H1 (cell line): ENCODE measurements around the gene DAZAP1. TPM values are rescaled to one million over a fixed set of nuclear protein-coding genes. Genes with fewer than 3 reads are reported as not detected.

Experiments
- ATF3 ChIP-seq: IDR thresholded peaks from 2 replicates; pipeline ENCODE4 v1.6.1; 2011; ENCODE audit warnings: low read depth, mild to moderate bottlenecking, low read length; ENCODE audit not compliant: insufficient read depth
- CBX8 ChIP-seq: fragments of 300-800, 300-1000 bp; sonication (generic); IDR thresholded peaks from 2 replicates; pipeline ENCODE4 v1.7.1; 2016; ENCODE audit warnings: low read depth, low read length, borderline replicate concordance
- EP300 ChIP-seq, 2 experiments: IDR thresholded peaks; 1 replicate in 1 of 2; 2 replicates in 1 of 2; pipeline ENCODE4 v1.6.1; 2011 to 2012; ENCODE audit warnings: low read depth in 2 of 2, low read length in 2 of 2, mild to moderate bottlenecking in 2 of 2, borderline replicate concordance in 1 of 2, inconsistent platforms in 1 of 2, moderate library complexity in 1 of 2
- EZH2 ChIP-seq: fragments of 200-600 bp; sonication (generic); IDR thresholded peaks from 2 replicates; pipeline ENCODE4 v1.7.1; 2012; ENCODE audit warnings: low read depth, mild to moderate bottlenecking, moderate library complexity, low read length, inconsistent platforms; ENCODE audit not compliant: severe bottlenecking
- GABPA ChIP-seq: IDR thresholded peaks from 2 replicates; pipeline ENCODE4 v1.6.1; 2011; ENCODE audit warnings: mild to moderate bottlenecking, low read length, moderate library complexity, borderline replicate concordance; ENCODE audit not compliant: insufficient read depth
- JUN ChIP-seq: IDR thresholded peaks from 2 replicates; pipeline ENCODE4 v1.6.1; 2011; ENCODE audit warnings: low read depth, mild to moderate bottlenecking, improper control_type of control experiment, low read length
- SUZ12 ChIP-seq: fragments of 200-600 bp; sonication (generic); IDR thresholded peaks from 2 replicates; pipeline ENCODE4 v1.6.1; 2012; ENCODE audit warnings: mild to moderate bottlenecking, inconsistent platforms, low read length, moderate library complexity, mixed read lengths
- polyA plus RNA-seq, 7 experiments: library from polyadenylated mRNA; depleted of rRNA in 3 of 7; stranded (reverse) in 5 of 7; unstranded in 2 of 7; fragments of >200 nt in 5 of 7; fragments of 200-250 nt in 2 of 7; gene quantifications; 1 replicate in 5 of 7; 2 replicates in 1 of 7; 4 replicates in 1 of 7; pipeline versions ENCODE4 v1.2.1 to v1.2.3, GENCODE V29; 2011 to 2013; ENCODE audit warnings: missing spikeins in 2 of 7, mixed read lengths in 2 of 7
- total RNA-seq: library from RNA; stranded (reverse); fragmentation: NEBNext Ultra II Directional; extraction: Animal tissue kit (Norgen Biotek cat#: 25700); gene quantifications from 2 replicates; pipeline ENCODE4 v1.2.1, GENCODE V29; 2021
- TF ChIP-seq, protein P1 (sequence below): fragments of 300-600 bp; sonication (generic); IDR thresholded peaks from 2 replicates; pipeline ENCODE4 v1.7.1; 2012; ENCODE audit warnings: low read length, moderate library complexity, mild to moderate bottlenecking, inconsistent platforms; ENCODE audit not compliant: insufficient replicate concordance

Gene DAZAP1
- total and polyA plus RNA-seq, 2 of the 8 experiments (the other 6 are each of a cell fraction or from before 2014, with no cell fraction given): 79.6 to 341 TPM

GRCh38 chr19:1396768-1397679 is 10.4 kb upstream of the DAZAP1 start (continued):
- TF ChIP-seq, protein P1, sequence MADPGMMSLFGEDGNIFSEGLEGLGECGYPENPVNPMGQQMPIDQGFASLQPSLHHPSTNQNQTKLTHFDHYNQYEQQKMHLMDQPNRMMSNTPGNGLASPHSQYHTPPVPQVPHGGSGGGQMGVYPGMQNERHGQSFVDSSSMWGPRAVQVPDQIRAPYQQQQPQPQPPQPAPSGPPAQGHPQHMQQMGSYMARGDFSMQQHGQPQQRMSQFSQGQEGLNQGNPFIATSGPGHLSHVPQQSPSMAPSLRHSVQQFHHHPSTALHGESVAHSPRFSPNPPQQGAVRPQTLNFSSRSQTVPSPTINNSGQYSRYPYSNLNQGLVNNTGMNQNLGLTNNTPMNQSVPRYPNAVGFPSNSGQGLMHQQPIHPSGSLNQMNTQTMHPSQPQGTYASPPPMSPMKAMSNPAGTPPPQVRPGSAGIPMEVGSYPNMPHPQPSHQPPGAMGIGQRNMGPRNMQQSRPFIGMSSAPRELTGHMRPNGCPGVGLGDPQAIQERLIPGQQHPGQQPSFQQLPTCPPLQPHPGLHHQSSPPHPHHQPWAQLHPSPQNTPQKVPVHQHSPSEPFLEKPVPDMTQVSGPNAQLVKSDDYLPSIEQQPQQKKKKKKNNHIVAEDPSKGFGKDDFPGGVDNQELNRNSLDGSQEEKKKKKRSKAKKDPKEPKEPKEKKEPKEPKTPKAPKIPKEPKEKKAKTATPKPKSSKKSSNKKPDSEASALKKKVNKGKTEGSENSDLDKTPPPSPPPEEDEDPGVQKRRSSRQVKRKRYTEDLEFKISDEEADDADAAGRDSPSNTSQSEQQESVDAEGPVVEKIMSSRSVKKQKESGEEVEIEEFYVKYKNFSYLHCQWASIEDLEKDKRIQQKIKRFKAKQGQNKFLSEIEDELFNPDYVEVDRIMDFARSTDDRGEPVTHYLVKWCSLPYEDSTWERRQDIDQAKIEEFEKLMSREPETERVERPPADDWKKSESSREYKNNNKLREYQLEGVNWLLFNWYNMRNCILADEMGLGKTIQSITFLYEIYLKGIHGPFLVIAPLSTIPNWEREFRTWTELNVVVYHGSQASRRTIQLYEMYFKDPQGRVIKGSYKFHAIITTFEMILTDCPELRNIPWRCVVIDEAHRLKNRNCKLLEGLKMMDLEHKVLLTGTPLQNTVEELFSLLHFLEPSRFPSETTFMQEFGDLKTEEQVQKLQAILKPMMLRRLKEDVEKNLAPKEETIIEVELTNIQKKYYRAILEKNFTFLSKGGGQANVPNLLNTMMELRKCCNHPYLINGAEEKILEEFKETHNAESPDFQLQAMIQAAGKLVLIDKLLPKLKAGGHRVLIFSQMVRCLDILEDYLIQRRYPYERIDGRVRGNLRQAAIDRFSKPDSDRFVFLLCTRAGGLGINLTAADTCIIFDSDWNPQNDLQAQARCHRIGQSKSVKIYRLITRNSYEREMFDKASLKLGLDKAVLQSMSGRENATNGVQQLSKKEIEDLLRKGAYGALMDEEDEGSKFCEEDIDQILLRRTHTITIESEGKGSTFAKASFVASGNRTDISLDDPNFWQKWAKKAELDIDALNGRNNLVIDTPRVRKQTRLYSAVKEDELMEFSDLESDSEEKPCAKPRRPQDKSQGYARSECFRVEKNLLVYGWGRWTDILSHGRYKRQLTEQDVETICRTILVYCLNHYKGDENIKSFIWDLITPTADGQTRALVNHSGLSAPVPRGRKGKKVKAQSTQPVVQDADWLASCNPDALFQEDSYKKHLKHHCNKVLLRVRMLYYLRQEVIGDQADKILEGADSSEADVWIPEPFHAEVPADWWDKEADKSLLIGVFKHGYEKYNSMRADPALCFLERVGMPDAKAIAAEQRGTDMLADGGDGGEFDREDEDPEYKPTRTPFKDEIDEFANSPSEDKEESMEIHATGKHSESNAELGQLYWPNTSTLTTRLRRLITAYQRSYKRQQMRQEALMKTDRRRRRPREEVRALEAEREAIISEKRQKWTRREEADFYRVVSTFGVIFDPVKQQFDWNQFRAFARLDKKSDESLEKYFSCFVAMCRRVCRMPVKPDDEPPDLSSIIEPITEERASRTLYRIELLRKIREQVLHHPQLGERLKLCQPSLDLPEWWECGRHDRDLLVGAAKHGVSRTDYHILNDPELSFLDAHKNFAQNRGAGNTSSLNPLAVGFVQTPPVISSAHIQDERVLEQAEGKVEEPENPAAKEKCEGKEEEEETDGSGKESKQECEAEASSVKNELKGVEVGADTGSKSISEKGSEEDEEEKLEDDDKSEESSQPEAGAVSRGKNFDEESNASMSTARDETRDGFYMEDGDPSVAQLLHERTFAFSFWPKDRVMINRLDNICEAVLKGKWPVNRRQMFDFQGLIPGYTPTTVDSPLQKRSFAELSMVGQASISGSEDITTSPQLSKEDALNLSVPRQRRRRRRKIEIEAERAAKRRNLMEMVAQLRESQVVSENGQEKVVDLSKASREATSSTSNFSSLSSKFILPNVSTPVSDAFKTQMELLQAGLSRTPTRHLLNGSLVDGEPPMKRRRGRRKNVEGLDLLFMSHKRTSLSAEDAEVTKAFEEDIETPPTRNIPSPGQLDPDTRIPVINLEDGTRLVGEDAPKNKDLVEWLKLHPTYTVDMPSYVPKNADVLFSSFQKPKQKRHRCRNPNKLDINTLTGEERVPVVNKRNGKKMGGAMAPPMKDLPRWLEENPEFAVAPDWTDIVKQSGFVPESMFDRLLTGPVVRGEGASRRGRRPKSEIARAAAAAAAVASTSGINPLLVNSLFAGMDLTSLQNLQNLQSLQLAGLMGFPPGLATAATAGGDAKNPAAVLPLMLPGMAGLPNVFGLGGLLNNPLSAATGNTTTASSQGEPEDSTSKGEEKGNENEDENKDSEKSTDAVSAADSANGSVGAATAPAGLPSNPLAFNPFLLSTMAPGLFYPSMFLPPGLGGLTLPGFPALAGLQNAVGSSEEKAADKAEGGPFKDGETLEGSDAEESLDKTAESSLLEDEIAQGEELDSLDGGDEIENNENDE: no peak
- TF ChIP-seq SUZ12: no peak
- no peak for TF ChIP-seq GABPA
- no peak for TF ChIP-seq EP300 (IDR thresholded peaks at IDR 0.05; ENCODE audit: borderline replicate concordance in 1 of 2, low read depth in 2 of 2, low read length in 2 of 2)
- TF ChIP-seq ATF3: no peak
- TF ChIP-seq EZH2: no peak
- TF ChIP-seq CBX8: no peak
- no peak for TF ChIP-seq JUN
